NCI-H510A treated with DMSO at 0.1 percent for 48 hours (cell line): Measurements from ENCODE around the gene CWC27.
"Not testable (repeated sequence)": the region's sequence is repeated elsewhere in the genome, so short reads cannot be mapped to it uniquely, and the experiment has no call there.

ENCODE experiments used
- DNase-seq: peaks from one replicate; lab custom pipeline; 2025; lab: John Stamatoyannopoulos, UW

Gene CWC27

GRCh38 chr5:64838803-64839202 is 70.1 kb downstream of the CWC27 start:
- no peak for DNase-seq

- DNase-seq, result no peak
These were observed 71.2 kb downstream of the CWC27 start for GRCh38 chr5:64839936-64840335.

DNA sequence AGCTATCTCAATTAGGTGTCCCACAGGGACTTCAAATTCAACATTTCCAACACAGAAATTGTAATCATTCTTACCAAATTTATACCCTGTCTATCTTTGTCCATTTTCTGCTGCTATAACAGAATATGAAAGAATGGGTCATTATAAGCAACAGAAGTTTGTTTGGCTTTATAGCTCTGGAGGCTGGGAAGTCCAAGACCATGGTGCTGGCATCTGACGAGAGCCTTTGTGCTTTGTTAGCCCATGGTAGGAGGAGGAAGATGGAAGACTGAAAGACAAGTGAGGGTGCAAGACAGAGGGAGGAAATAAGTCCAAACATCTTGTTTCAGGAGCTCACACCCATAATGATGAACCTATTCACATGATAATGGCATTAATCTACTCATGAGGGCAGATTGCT is 72.2 kb downstream of the CWC27 start:
- no peak for DNase-seq

DNA sequence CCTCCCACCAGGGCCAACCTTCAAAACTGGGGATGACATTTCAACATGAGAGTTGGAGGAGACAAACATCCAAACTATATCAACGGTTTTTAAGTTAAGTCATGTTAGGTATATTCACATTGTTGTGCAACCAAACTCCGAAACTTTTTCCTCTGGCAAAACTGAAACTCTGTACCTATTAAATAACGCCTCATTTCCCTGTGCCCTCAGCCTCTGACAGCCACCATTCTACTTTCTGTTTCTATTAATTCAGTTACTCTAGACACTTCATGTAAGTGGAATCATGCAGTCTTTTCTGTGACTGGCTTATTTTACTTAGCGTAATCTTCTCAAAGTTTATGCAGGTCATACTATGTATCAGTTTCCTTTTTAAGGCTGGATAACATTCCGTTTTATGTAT is 85.0 kb downstream of the CWC27 start:
- DNase-seq, result no peak

- DNase-seq, result no peak
These were observed 86.1 kb downstream of the CWC27 start for GRCh38 chr5:64854855-64855254.

- DNase-seq, result no peak
These were observed 91.2 kb downstream of the CWC27 start for GRCh38 chr5:64859881-64860280.

- DNase-seq, result no peak
These were observed 92.6 kb downstream of the CWC27 start for GRCh38 chr5:64861281-64861680.

DNA sequence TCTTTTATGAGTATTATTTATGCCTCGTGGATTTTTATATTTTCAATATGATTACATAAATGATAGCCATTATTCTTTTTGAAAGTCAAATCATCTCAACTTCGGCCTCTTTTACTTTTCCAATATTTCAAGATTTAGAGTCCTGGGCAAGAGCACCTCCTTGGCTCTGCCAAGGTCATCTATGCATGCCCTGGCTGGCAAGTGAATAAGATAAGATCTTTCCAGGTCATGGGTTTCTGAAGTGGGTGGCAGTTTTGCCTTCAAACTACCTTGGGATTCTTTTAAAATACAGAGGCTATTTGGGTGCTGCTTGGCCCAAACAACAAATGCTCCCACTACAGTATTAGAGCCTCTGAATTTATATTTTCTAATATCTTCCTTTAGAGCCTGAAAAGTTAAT is 95.4 kb downstream of the CWC27 start:
- no peak for DNase-seq

DNA sequence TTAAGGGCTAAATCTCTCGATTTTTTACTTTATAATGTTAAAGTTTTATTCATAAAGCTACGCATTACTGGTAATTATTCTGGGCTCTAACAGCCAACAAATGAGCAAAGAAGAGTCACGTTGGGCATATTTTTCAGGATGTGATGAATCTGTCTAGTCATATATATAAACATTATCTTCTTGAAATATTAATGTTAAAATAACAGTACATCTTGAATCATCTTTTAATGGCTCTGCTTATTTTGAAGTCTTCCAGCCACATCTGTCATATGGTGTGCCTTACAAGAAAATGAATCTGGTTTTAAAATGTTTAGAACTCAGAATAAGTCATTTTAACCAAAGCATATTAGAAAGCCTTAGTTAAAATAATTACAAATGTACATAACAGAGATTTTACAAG is 96.9 kb downstream of the CWC27 start:
- DNase-seq, result no peak

- no peak for DNase-seq
These were observed 100.7 kb downstream of the CWC27 start for GRCh38 chr5:64869419-64869818.

GRCh38 chr5:64872044-64872443 is 103.3 kb downstream of the CWC27 start:
- no peak for DNase-seq

DNA sequence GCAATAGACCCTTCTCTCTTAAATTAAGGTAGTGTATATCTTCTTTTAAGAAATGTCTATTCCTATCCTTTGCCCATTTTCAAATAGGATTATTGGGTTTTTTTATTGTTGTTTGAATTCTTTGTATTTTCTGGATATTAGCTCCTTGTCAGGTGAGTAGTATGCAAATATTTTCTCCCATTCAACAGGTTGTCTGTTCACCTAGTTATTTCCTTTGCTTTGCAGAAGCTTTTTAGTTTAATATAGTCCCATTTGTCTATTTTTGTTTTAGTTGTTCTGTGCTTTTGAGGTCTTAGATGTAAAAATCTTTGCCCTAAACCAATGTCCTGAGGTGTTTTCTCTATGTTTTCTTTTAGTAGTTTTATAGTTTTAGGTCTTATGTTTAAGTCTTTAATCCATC is 104.7 kb downstream of the CWC27 start:
- DNase-seq, result no peak

DNA sequence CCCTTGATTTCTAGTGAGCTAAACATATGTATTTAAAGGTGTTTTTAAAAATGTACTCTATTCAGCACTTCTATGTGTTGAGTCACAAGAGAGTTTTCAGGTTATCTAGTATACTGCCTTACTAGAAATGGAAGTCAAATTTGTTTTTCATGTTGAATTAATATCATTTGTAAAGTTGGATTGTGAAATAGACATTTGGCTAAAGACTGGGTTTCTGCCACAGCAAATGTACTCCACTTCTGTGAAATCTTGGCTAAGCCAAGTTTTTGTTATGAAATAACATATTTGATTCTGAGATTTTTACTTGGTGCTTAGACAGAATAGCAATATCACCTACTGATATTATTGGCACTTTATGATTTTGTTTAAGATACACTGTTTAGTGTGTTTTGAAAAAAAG is 106.0 kb downstream of the CWC27 start:
- no peak for DNase-seq

- no peak for DNase-seq
These were observed 107.5 kb downstream of the CWC27 start for GRCh38 chr5:64876203-64876602.

- no peak for DNase-seq
These were observed 112.1 kb downstream of the CWC27 start for GRCh38 chr5:64880821-64881220.

GRCh38 chr5:64883912-64884311 is 115.2 kb downstream of the CWC27 start:
- DNase-seq, result no peak

DNA sequence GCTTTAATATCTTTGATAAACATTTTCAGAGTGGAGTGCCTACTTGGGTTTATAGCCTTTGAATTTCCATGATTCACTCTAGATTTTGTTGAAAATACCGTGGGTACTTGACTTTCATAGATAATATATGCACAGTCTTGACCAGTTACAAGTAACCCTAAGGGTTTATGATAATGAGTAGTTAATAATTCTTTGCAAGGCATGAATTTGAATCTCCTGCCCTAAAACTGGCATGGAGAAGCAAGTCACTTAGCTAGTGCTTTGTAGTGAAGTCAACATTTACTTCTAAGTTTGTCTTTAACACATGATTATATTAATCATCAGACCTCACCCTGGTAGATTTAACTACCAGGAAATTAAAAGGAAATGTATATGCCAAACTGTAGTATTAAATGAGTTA is 115.8 kb downstream of the CWC27 start:
- no peak for DNase-seq

GRCh38 chr5:64887910-64888309 is 119.2 kb downstream of the CWC27 start:
- no peak for DNase-seq

- DNase-seq, result no peak
These were observed 127.0 kb downstream of the CWC27 start for GRCh38 chr5:64895748-64896147.

DNA sequence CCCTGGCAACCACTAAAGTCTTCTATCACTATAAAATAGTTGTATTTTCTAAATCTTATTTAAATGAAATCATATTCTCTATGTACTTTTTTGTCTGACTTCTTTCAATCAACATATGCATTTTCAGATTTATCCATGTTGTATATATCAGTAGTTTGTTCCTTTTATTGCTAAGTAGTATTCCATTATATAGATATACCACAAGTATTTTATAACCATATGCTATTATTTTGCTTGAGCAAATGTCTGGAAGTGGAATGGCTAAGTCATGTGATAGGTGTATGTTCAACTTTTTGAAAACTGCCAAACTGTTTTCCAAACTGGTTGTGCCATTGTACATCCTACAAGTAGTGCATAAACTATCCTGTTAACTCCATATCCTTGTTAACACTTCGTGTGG is 131.1 kb downstream of the CWC27 start:
- no peak for DNase-seq

DNA sequence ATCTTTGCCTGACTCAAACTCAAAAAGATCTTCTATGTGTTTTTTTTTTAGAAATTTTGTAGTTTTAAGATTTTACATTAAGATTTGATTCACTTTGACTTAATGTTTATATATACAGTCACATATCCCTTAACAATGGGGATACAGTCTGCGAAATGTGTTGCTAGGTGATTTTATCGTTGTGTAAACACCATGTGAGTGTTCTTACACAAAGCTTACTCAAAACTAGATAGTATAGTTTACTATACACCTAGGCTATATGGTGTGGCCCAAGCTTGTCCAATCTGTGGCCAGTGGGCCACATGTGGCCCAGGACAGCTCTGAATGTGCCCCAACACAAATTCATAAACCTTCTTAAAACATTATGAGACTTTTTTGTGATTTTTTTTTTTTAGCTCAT is 131.9 kb downstream of the CWC27 start:
- no peak for DNase-seq

DNA sequence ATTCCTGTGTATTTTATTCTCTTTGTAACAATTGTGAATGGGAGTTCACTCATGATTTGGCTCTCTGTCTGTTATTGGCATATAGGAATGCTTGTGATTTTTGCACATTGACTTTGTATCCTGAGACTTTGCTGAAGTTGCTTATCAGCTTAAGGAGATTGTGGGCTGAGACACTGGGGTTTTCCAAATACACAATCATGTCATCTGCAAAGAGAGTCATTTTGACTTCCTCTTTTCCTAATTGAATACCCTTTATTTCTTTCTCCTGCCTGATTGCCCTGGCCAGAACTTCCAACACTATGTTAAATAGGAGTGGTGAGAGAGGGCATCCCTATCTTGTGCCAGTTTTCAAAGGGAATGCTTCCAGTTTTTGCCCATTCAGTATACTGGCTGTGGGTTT is 138.7 kb downstream of the CWC27 start:
- not testable (repeated sequence) for DNase-seq

DNA sequence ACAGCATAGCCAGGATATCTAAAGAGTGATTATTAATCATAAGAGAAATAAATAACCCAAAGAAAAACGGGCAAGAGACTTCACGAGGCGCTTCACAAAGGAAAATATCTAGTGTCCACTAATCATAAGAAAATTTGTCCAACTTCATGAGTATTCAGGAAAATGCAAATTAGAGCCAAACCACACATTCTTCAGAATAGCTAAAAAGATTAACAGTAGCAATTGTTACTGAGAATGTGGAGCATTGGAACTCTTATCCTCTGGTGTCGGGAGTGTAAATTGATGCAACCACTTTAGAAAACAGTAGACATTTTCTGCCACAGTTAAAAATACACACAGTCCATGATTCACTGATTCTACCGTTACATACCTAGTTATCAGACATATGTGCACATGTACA is 145.7 kb downstream of the CWC27 start:
- no peak for DNase-seq

GRCh38 chr5:64918083-64918482 is 149.4 kb downstream of the CWC27 start:
- DNase-seq, result no peak

GRCh38 chr5:64921386-64921785 is 152.7 kb downstream of the CWC27 start:
- DNase-seq, result no peak
